IPS-NIHi11 (cell line): Measurements from ENCODE around the gene CCNJ.
"Not testable (repeated sequence)": the region's sequence is repeated elsewhere in the genome, so short reads cannot be mapped to it uniquely, and the experiment has no call there.

ENCODE experiments used
- DNase-seq: peaks from one replicate; pipeline ENCODE4 v3.0.0; 2012; ENCODE audit warnings: mixed read lengths, low spot score

Gene CCNJ

GRCh38 chr10:96043033-96043892 lies at the start of gene CCNJ:
TSS of gene CCNJ (plus strand) at chr10:96043583. CDS start at chr10:96044394, 811 bp downstream.
- DNase-seq, result peak; percentile 100

GRCh38 chr10:95994376-95994775 lies 49.0 kb upstream of the CCNJ start:
- not testable (repeated sequence) for DNase-seq

GRCh38 chr10:95998255-95998784 lies 45.1 kb upstream of the CCNJ start:
- no peak for DNase-seq

- no peak for DNase-seq
Observed at GRCh38 chr10:96013956-96014355, 29.4 kb upstream of the CCNJ start.

- no peak for DNase-seq
Observed at GRCh38 chr10:96014473-96015102, 28.8 kb upstream of the CCNJ start.

GRCh38 chr10:96017191-96017687 lies 26.1 kb upstream of the CCNJ start:
- peak; percentile 81 for DNase-seq

- no peak for DNase-seq
Observed at GRCh38 chr10:96021332-96021731, 22.1 kb upstream of the CCNJ start.

- no peak for DNase-seq
Observed at GRCh38 chr10:96022739-96023138, 20.6 kb upstream of the CCNJ start.

- DNase-seq, result no peak
Observed at GRCh38 chr10:96023168-96023567, 20.2 kb upstream of the CCNJ start.

- peak; percentile 55 for DNase-seq
Observed at GRCh38 chr10:96025566-96025965, 17.8 kb upstream of the CCNJ start.

GRCh38 chr10:96034625-96035024 lies 8.8 kb upstream of the CCNJ start:
- DNase-seq, result no peak

- no peak for DNase-seq
Observed at GRCh38 chr10:96038476-96039387, 4.7 kb upstream of the CCNJ start.

GRCh38 chr10:96041146-96041545 lies 2.2 kb upstream of the CCNJ start:
- DNase-seq, result no peak

GRCh38 chr10:96043893-96044715 lies 721 bp downstream of the CCNJ start:
- DNase-seq, result peak; percentile 72

- DNase-seq, result peak; percentile 18
Observed at GRCh38 chr10:96044736-96045135, 1.4 kb downstream of the CCNJ start.

GRCh38 chr10:96046546-96046945 lies 3.2 kb downstream of the CCNJ start:
- DNase-seq, result no peak

GRCh38 chr10:96047004-96047649 lies 3.7 kb downstream of the CCNJ start:
- DNase-seq, result no peak

GRCh38 chr10:96047925-96048324 lies 4.5 kb downstream of the CCNJ start:
- not testable (repeated sequence) for DNase-seq

GRCh38 chr10:96049340-96049739 lies 6.0 kb downstream of the CCNJ start:
- DNase-seq, result no peak

GRCh38 chr10:96053985-96054384 lies 10.6 kb downstream of the CCNJ start:
- DNase-seq, result no peak
